Adrenal gland (tissue), 12 donors: ENCODE measurements around the gene CEBPE. TPM values are rescaled to one million over a fixed set of nuclear protein-coding genes. Genes with fewer than 3 reads are reported as not detected.

Source experiments
- polyA plus RNA-seq, 3 donors: library from polyadenylated mRNA; stranded (reverse); fragments of 200-250 nt in 2 of 3; fragments of 350-450 nt in 1 of 3; fragmentation: Illumina TruSeq in 1 of 3; extraction: RNeasy Lipid Tissue Mini Kit (QIAGEN cat#74804) in 1 of 3; gene quantifications; one replicate each; pipeline ENCODE4 v1.2.3, GENCODE V29; 2013 to 2014
- small RNA-seq, 2 donors: library from RNA; depleted of rRNA; stranded (forward); fragments of <200 nt; gene quantifications; one replicate each; pipeline ENCODE3, GENCODE V24; 2016
- total RNA-seq, 9 donors: library from RNA; depleted of rRNA in 4 of 9; stranded (reverse); fragments of >200 nt in 4 of 9; fragments of 120-200 nt in 1 of 9; fragmentation: NEBNext Ultra II Directional in 1 of 9; extraction: Animal tissue kit (Norgen Biotek cat#: 25700) in 1 of 9; gene quantifications; one replicate each; pipeline versions ENCODE4 v1.1.0 to v1.2.4, GENCODE V29; 2013 to 2023
- donor health status: healthy with polysubstance abuse.
- donor health status: Bipolar disorder and iron deficiency.
- donor health status: DM: yes; HTN: yes; CAD: no.
- donor health status: DM: no; HTN: no; CAD: no.
- donor health status: DM: no; HTN: no; CAD: no.
- donor health status: DM: yes; HTN: yes; CAD: no.

Gene CEBPE
- total and polyA plus RNA-seq, 12 donors: 0.03 to 0.40 (median 0.15) TPM; not detected in 9

Small RNA genes within 50 kb of the gene (small RNA-seq; reads per million reads assigned to genes)
- gene RNU6-1138P: 0 reads per million in 2 donors

Other genes with a start within 250 kb of the CEBPE start
- 100 to 1,000 TPM in 4 of 9 donors, 10 to 100 TPM in 5; 14.8 to 207 (median 92.0) TPM for gene LRP10, start 247.5 kb downstream of the CEBPE start, total RNA-seq
- 10 to 100 TPM; 13.1 to 26.8 (median 14.8) TPM for gene LRP10, start 247.5 kb downstream of the CEBPE start, polyA plus RNA-seq
- under 1 TPM in 5 of 9 donors, not detected in 4; 0.15 to 0.28 (median 0.25) TPM for gene REM2, start 236.0 kb downstream of the CEBPE start, total RNA-seq
- 1 to 10 TPM in 1 of 3 donors, under 1 TPM in 2; 0.09 to 1.2 (median 0.64) TPM for gene REM2, start 236.0 kb downstream of the CEBPE start, polyA plus RNA-seq
- gene RBM23, start 200.1 kb downstream of the CEBPE start, total RNA-seq: 1,000 to 10,000 TPM in 2 of 9 donors, 100 to 1,000 TPM in 1, 10 to 100 TPM in 6; 70.4 to 1,877 (median 86.2) TPM
- 10 to 100 TPM; 39.5 to 82.8 (median 43.8) TPM for gene RBM23, start 200.1 kb downstream of the CEBPE start, polyA plus RNA-seq
- gene PRMT5, start 189.9 kb downstream of the CEBPE start, total RNA-seq: 100 to 1,000 TPM in 2 of 9 donors, 10 to 100 TPM in 7; 28.6 to 125 (median 68.0) TPM
- gene PRMT5, start 189.9 kb downstream of the CEBPE start, polyA plus RNA-seq: 100 to 1,000 TPM in 1 of 3 donors, 10 to 100 TPM in 2; 20.9 to 134 (median 21.6) TPM
- gene HAUS4, start 162.2 kb downstream of the CEBPE start, total RNA-seq: 10 to 100 TPM; 16.8 to 72.2 (median 35.4) TPM
- 10 to 100 TPM; 11.2 to 20.4 (median 20.0) TPM for gene HAUS4, start 162.2 kb downstream of the CEBPE start, polyA plus RNA-seq
- 10 to 100 TPM in 3 of 9 donors, 1 to 10 TPM in 6; 2.0 to 12.6 (median 6.2) TPM for gene AJUBA, start 136.7 kb downstream of the CEBPE start, total RNA-seq
- gene AJUBA, start 136.7 kb downstream of the CEBPE start, polyA plus RNA-seq: 1 to 10 TPM; 1.4 to 3.6 (median 2.3) TPM
- 10 to 100 TPM in 2 of 9 donors, 1 to 10 TPM in 7; 4.0 to 12.4 (median 8.0) TPM for gene C14orf93, start 109.1 kb downstream of the CEBPE start, total RNA-seq
- gene C14orf93, start 109.1 kb downstream of the CEBPE start, polyA plus RNA-seq: 10 to 100 TPM in 1 of 3 donors, 1 to 10 TPM in 2; 2.9 to 12.5 (median 7.5) TPM
- gene PSMB5, start 84.4 kb downstream of the CEBPE start, total RNA-seq: 100 to 1,000 TPM; 114 to 377 (median 140) TPM
- gene PSMB5, start 84.4 kb downstream of the CEBPE start, polyA plus RNA-seq: 100 to 1,000 TPM in 1 of 3 donors, 10 to 100 TPM in 2; 55.4 to 175 (median 75.4) TPM
- under 1 TPM in 1 of 9 donors, not detected in 8; 0.17 TPM for gene PSMB11, start 77.0 kb downstream of the CEBPE start, total RNA-seq
- not detected for gene PSMB11, start 77.0 kb downstream of the CEBPE start, polyA plus RNA-seq
- gene CDH24, start 61.7 kb downstream of the CEBPE start, total RNA-seq: 1 to 10 TPM; 1.9 to 5.7 (median 3.4) TPM
- 10 to 100 TPM in 2 of 3 donors, 1 to 10 TPM in 1; 1.5 to 29.3 (median 15.3) TPM for gene CDH24, start 61.7 kb downstream of the CEBPE start, polyA plus RNA-seq
- gene ACIN1, start 24.1 kb downstream of the CEBPE start, total RNA-seq: 100 to 1,000 TPM in 5 of 9 donors, 10 to 100 TPM in 4; 73.1 to 203 (median 129) TPM
- 100 to 1,000 TPM; 116 to 431 (median 258) TPM for gene ACIN1, start 24.1 kb downstream of the CEBPE start, polyA plus RNA-seq
- gene C14orf119, start 23.8 kb downstream of the CEBPE start, total RNA-seq: 100 to 1,000 TPM in 1 of 9 donors, 10 to 100 TPM in 8; 23.9 to 206 (median 55.4) TPM
- 10 to 100 TPM; 28.0 to 52.9 (median 35.1) TPM for gene C14orf119, start 23.8 kb downstream of the CEBPE start, polyA plus RNA-seq
- gene CIROP, start 14.3 kb downstream of the CEBPE start, total RNA-seq: not detected
- gene CIROP, start 14.3 kb downstream of the CEBPE start, polyA plus RNA-seq: not detected
- 10 to 100 TPM in 8 of 9 donors, 1 to 10 TPM in 1; 6.8 to 50.9 (median 33.2) TPM for gene SLC7A8, start 64.4 kb upstream of the CEBPE start, total RNA-seq
- 10 to 100 TPM; 18.2 to 24.5 (median 21.0) TPM for gene SLC7A8, start 64.4 kb upstream of the CEBPE start, polyA plus RNA-seq
- gene RNF212B, start 118.7 kb upstream of the CEBPE start, total RNA-seq: not detected
- gene RNF212B, start 118.7 kb upstream of the CEBPE start, polyA plus RNA-seq: not detected
- gene HOMEZ, start 166.9 kb upstream of the CEBPE start, total RNA-seq: 10 to 100 TPM in 4 of 9 donors, 1 to 10 TPM in 5; 4.7 to 14.8 (median 9.7) TPM
- gene HOMEZ, start 166.9 kb upstream of the CEBPE start, polyA plus RNA-seq: 10 to 100 TPM in 1 of 3 donors, 1 to 10 TPM in 2; 4.5 to 15.0 (median 4.8) TPM
- 10 to 100 TPM in 4 of 9 donors, 1 to 10 TPM in 5; 2.2 to 16.6 (median 9.5) TPM for gene PPP1R3E, start 183.6 kb upstream of the CEBPE start, total RNA-seq
- gene PPP1R3E, start 183.6 kb upstream of the CEBPE start, polyA plus RNA-seq: 10 to 100 TPM; 16.8 to 82.8 (median 29.1) TPM
- gene BCL2L2, start 187.6 kb upstream of the CEBPE start, total RNA-seq: 10 to 100 TPM; 23.8 to 51.8 (median 36.6) TPM
- 10 to 100 TPM; 16.8 to 54.6 (median 44.6) TPM for gene BCL2L2, start 187.6 kb upstream of the CEBPE start, polyA plus RNA-seq
- gene PABPN1, start 202.2 kb upstream of the CEBPE start, total RNA-seq: 100 to 1,000 TPM in 4 of 9 donors, 10 to 100 TPM in 5; 18.3 to 200 (median 79.3) TPM
- 100 to 1,000 TPM in 2 of 3 donors, 10 to 100 TPM in 1; 97.8 to 632 (median 331) TPM for gene PABPN1, start 202.2 kb upstream of the CEBPE start, polyA plus RNA-seq
- 10 to 100 TPM in 8 of 9 donors, 1 to 10 TPM in 1; 8.4 to 76.1 (median 21.4) TPM for gene SLC22A17, start 233.6 kb upstream of the CEBPE start, total RNA-seq
- 100 to 1,000 TPM in 1 of 3 donors, 10 to 100 TPM in 2; 14.5 to 121 (median 53.9) TPM for gene SLC22A17, start 233.6 kb upstream of the CEBPE start, polyA plus RNA-seq
- 10 to 100 TPM in 1 of 9 donors, 1 to 10 TPM in 8; 2.1 to 12.9 (median 3.2) TPM for gene EFS, start 245.9 kb upstream of the CEBPE start, total RNA-seq
- gene EFS, start 245.9 kb upstream of the CEBPE start, polyA plus RNA-seq: 10 to 100 TPM in 2 of 3 donors, 1 to 10 TPM in 1; 3.7 to 49.4 (median 11.1) TPM